ELF-1 (cell line): ENCODE data around the gene TNFRSF12A.

ENCODE experiments used
- DNase-seq: peaks from one replicate; pipeline ENCODE4 v3.0.0-alpha.2; 2016; ENCODE audit warnings: low read depth, low spot score

TNFRSF12A gene

DNA sequence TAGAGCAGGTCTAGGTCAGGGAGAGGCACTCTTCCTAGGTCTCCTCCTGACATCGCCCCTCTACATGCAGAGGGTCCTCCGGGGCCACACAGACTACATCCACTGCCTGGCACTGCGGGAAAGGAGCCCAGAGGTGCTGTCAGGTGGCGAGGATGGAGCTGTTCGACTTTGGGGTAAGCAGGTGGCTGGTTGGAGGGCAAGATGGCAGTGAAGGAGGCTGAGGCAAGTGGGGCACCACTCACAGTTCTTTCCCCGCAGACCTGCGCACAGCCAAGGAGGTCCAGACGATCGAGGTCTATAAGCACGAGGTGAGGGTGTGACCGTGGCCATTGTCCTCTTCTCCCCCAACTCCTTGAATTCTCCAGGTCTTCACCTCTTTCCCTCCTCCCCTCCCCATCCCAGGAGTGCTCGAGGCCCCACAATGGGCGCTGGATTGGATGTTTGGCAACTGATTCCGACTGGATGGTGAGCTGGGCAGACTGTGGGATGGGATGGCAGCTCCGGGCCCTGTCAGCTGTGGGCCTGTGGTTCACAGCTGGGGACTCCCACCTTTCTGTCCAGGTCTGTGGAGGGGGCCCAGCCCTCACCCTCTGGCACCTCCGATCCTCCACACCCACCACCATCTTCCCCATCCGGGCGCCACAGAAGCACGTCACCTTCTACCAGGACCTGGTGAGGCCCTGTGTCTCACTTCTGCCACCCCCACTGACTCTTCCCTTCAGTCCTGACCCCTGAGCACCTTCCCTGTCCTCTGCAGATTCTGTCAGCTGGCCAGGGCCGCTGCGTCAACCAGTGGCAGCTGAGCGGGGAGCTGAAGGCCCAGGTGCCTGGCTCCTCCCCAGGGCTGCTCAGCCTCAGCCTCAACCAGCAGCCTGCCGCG is 6.7 kb downstream of the TNFRSF12A start:
- no peak for DNase-seq

- DNase-seq: no peak
These were observed 7.3 kb downstream of the TNFRSF12A start for GRCh38 chr16:3027489-3027795.

DNA sequence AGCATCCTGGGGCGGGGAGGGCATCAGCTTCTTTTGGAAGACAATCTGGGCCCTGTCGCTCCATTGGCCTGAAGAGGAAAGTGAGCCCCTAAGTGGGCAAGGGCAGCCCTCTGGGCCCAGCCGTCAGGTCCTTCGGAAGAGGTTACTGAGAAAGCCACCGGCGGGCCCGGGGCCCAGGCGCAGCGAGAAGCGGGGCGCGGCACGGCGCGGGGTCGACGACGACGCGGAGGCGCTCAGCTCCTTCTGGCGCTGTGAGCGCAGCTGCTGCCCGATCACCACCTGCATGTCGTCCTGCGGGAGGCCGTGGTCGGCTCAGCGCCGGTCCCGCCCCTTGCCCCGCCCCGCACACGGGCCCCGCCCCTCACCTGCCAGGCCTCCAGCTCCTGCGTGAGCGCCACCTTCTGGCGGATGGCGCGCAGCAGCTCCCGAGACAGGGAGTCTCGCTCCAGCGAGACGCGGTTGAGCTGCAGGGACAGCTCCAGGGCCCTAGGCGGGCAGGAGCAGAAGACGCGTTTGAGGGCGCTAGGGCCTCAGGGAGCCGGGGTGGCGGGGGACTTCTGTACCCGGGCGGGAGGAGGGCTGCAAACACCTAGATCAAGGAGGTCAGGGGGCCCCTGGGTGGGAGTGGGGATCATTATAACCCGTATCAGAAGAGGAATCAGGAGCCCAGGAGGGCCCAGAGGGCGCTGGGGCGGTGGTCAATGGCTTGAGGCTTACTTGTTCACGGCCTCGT is 8.0 kb downstream of the TNFRSF12A start:
- peak; percentile 93 for DNase-seq

DNA sequence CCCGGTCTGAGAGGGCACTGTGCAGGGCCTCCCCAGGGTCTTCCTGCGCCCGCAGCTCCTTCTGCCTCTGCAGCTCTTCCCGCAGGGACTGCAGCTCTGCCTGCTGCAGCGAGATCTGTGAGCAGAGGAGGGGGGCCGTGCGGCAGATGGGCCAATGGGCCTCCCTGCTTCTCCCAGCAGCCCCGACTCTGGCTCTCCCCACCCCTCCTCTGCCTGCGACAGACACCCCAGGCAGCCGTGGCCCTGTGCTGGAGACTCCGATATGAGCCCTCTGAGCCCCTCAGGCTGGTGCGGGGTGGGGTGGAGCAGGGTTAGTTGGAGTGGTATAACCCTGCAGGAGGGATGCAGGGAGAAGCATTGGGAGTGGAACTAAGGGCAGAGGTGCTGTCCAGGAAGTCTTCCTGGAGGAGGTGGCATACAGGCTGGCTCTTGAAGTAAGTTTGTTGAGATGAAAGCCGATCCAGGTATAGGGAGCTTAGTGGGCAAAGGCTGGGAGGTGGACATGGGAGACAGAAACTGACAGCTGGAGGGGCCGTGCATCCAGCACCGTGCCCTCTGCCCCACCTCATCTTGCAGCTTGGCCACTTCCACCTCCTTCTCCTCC is 8.7 kb downstream of the TNFRSF12A start:
- DNase-seq: no peak

DNA sequence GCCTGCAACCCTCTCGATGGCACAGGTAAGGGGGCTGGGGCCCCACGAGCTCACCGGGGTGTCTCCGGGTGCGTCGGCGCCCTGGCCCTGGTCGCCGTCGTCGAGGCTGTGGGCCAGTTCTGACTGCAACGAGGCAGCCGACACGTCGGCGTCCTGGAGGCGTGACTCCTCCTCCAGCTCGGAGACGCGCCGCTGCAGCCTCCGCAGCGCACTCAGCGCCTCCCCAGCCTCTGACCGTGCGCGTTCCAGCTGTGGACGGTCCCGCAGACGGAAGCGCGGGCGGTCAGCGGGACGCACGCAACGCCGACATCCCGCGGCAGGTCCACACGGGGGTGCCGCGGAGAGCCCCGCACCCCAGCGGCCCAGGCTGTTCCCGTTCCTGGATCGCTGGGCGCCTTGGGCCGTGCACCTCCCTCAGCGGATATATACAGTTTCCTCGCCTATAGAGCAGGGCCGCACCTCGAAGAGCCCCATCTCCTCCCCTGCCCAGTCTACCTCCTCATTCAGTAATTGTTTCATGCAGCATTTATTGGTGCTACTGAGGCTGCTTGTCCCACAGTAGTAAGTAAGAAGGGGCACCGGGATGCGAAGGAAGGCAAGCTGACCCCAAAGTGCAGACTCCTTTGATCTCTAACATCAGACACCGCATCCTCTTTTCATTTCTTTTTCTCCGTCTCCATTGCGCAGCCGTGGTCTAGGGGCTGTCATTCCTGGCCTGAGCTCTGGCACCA is 9.5 kb downstream of the TNFRSF12A start:
- no peak for DNase-seq

DNA sequence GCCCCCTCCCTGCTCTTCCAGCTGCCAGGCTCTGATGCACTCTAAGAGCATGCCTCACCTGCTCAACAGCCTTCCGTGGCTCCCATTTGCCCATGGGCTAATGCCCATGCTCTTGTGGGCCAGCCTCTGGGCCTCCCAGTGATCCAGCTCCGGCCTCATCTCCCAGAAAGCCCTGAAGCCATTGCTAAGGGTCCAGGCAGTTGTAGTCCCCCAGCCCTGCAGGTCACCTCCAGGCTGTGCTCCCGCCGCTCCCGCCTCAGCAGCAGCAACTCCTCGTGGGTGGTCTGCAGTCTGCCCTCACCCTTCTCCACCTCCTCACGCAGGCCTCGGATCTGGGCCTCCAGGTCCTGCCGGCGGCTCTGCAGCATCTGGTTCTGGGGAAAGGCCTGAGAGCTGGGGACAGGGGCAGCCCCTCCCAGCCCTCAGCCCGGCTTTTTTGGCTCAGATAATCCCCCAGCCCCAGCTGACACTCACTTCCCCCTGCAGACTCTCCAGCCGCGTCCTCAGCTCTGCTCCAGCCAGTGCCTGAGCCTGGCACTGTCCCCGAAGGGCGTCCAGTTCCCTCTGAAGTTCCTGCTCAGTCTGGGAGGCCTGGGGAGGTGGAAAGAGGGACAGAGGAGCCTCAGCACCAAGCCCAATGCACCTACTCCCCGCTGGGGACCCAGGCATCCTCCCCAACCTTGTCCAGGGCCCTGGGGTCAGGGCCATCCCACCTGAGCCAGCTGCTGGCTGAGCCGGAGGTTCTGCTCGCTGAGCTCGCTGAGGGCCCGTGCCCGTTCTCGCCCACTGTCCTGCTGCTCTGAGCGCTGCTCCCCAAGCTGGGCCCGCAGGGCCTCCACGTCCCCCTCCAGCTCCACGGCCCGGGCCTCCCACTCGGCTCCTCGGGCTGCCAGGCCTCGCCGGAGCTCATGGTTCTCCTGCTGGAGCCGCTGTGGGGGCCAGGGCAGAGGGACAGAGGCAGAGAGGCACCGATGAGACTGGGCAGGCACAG is 10.3 kb downstream of the TNFRSF12A start:
- no peak for DNase-seq

GRCh38 chr16:3032624-3033023 is 12.5 kb downstream of the TNFRSF12A start:
- no peak for DNase-seq

DNA sequence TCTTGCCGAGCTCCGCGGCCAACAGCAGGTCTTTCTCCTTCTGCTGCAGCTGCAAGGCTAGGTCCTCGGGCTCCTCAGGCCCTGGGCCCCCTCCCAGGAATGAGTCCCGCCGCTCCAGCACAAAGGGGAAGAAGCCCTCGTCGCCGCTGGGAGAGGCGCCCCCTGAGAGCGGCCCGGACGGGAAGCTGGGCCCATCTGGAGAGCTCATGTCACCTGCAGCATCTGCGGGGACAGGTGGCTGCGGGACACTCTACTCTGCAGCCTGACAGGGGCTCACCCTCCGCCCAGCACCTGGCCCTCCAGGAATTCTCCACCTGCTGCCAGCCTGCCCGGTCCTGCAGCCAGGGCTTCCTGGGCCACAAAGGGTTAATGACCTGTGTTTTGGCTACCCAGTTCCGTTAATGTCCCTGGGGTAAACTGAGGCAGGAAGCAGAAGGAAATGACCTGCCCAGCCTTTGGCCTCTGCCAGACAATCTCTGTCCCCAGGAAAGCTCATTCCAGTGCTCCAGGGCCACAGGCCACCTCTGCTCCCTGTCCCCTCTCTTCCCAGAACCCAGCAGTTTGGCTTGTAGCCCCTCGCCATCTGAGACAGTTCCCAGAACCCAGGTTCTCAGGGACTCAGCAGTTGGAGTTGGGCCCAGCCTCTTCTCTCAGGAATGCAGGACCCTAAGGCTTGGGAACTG is 15.3 kb downstream of the TNFRSF12A start:
- DNase-seq: no peak

DNA sequence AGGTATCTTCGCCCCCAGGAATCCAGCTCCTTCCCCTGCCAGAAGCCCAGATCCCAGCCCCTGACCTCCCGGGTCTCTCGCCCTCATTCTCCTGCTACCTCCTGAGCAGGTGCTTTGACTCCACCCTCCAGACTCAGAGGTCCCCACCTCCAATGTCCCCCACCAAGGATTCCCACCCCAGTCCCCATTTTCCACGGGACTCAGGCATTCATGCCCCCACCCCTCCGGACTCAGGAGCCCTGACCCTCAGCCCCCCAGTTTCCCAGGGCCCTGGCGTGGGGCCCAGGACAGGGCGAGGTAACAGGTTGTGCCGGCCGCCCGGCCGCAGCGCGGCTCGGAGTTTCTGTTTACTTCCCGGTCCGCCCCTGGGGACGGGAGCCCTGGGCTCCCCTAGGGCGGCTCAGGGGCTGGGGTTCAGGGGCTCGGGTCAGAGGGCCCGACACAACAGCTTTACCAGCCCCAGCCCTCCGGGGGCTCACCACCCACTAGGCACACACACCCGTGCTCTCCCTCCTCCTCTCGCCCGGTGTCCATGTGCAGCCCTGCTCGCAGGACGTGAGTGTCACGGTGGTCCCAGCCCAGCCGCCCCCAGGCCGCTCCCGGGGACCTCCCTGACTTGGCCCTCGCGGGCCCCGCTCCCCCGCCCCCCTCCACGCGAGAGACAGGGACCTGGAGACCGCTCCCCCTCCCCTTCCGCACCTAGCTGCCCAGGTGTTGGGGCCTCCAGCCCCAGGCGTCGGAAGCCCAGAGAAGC is 16.0 kb downstream of the TNFRSF12A start:
- no peak for DNase-seq

DNA sequence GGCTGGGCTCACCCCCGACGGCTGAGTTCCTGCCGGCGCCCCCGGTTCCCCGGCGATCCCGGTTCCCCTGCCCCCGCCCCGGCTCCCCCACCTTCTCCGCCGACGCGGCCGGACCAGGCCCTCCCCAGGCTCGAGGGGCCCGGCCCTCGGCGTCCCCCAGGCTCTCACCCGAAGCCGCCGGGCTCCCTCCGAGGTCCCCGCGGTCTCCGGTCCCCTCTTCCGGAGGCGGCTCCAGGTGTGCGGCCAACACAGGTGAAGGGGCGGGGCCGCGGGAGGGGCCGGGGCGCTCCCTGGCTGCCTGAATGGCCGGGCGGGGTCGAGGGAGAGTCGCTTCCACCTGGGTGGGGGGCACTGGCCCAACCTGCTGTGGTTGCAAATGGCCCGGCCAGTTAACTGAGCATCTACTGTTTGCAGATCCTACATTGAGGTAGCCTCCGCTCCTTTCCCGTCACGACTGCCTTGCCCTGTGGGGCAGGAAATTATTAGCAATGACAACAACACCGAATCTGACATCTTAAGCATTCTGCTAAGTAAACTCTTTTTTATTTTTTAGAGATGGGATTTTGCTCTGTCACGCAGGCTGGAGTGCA is 16.7 kb downstream of the TNFRSF12A start, which contains the start of gene BICDL2:
BICDL2 (minus strand) TSS at position 219 of the 590 bp plus-strand sequence. CDS start 1,448 bp downstream, outside the sequence.
- DNase-seq: peak; percentile 7

DNA sequence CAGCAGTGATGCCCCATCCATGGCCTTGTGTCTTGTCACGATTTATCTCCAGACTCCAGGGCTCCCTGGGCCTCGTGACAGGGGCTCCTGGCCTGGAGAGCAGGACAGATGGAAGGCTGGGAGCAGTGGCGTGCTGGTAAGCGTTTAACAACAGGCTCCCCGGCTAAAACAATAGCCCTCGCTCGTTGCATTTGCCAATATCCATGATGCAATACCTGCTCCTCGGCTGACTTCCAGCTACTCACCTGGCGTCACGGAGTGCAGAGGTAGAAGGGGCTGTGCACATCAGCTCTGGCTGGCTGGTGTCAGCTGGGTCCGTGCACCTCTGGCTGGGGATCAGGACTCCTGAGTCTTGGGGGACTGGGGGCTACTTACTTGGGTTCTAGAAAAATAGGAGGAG is 18.1 kb downstream of the TNFRSF12A start:
- DNase-seq: peak; percentile 46

DNA sequence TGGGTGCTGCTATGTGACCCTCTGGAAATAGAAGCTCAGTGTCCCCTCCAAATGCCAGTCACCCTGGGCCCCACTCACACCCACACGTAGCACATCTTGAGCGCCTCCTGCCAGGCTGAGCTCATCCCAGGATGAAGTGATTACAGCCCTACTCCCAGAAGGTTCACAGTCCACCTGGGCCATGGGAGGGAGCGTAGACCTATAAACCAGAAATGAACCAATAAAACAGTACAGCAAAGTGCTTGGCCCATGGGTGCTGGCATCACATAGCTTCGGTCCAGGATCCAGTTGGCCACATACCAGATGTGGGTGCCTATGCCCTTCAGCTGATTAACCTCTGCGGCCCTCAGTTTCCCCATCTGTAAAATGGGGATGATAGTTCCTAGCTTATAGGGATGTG is 18.7 kb downstream of the TNFRSF12A start:
- no peak for DNase-seq

DNA sequence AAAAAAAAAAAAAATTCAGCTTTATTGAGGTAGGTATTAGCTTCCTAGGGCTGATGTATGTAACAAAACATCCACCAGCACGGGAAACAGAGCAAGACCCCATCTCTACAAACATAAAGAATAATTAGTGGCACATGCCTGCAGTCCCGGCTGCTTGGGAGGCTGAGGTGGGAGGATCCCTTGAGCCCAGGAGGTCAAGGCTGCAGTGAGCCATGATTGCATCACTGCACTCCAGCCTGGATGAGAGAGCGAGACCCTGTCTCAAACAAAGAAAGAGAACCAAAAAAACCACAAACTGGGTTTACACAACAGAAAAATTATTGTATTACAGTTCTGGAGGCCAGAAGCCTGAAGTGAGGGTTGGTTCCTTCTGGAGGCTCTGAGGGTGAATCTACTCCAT is 22.2 kb downstream of the TNFRSF12A start:
- DNase-seq: no peak

DNA sequence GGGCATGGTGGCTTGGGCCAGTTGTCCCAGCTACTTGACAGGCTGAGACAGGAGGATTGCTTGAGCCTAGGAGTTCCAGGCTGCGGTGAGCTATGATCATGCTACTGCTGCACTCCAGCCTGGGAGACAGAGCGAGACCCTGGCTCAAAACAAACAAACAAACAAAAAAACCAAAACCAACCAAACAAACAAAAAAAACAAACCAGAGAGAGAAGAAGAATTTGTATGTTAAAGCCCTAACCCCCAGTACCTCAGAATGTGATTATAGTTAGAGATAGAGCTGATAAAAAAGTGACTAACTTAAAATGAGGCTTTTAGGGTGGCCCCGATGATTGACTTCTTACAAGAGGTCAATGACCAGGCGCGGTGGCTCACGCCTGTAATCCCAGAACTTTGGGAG is 24.5 kb downstream of the TNFRSF12A start:
- no peak for DNase-seq

DNA sequence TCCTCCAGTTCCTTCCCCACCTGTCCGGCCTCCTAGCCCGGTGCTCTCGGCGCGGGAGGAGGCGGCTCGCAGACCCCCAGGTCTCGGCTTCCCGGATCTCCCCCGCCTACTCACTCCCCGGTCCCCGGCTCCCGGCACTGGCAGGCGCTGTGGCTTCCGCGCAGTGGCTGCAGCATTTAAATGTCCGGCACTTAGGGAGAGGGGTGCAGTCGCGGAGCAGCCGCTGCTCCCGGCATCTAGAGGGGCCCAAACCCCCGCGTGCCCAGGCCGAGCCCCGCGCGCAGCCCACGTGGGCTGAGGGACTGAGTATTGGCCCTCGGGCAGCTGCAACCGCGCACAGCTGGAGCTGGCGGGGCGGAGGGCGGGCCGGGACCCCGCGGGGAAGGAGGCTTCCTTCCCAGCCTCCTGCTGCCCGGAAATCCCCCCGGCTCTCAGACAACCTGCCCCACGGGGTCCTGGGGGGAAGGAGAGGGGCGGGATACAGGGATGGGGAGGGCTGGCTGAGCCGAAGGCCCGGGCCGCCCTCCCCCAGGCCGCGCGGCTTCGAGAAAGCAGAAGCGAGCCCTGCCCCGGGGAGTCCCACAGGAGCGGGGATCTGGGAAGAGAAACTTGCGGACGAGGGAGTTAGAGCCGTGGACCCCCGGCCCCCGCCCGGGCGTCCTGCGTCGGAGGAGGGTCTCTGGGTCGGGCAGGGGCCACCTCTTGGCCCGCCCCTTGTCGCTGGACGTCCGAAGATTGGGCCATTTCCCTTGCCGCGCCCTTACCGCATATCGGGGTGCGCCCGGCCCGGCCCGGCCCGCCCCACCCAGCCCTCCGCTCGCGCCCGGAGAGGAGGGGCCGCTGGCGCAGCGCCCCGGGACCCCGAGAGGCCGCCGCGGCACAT is 25.8 kb downstream of the TNFRSF12A start, which contains the start of gene MMP25:
MMP25 (plus strand) TSS at position 804 of the 883 bp plus-strand sequence. CDS start 357 bp downstream, outside the sequence.
- DNase-seq: peak; percentile 32

GRCh38 chr16:3046641-3047386 is 26.6 kb downstream of the TNFRSF12A start:
- DNase-seq: no peak

DNA sequence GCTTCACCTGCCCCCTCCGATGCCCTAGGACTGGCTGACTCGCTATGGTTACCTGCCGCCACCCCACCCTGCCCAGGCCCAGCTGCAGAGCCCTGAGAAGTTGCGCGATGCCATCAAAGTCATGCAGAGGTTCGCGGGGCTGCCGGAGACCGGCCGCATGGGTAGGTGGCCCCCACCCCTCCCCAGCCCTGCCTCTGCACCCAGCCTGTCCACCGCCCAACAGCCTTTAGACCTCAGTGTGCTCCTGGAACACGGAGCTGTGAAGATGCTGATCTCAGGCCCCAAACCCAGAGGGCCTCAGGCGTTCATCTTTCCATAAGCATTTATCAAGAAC is 27.2 kb downstream of the TNFRSF12A start:
- DNase-seq: no peak
